Upper lobe of left lung (tissue), 4 donors: ENCODE results near the gene EXD3.

ENCODE experiments used
- EP300 ChIP-seq, 4 donors: sonication (generic); formaldehyde crosslinking; IDR thresholded peaks; one replicate each; pipeline ENCODE4 v1.5.1; 2017; ENCODE audit warnings: antibody characterized with exemption in 4 of 4, control low read depth in 2 of 4
- POLR2AphosphoS5 ChIP-seq, 2 donors: sonication (generic); formaldehyde crosslinking; IDR thresholded peaks; one replicate each; pipeline ENCODE4 v1.5.1; 2017; ENCODE audit warnings: antibody characterized with exemption in 2 of 2
- TF ChIP-seq, protein P1 (sequence below), 6 experiments: fragments of 450-650 bp in 4 of 6; fragments of 200-600 bp in 2 of 6; sonication (generic) in 2 of 6; IDR thresholded peaks; one replicate each; pipeline ENCODE4 v1.5.1; 2016 to 2019; ENCODE audit warnings: antibody characterized with exemption in 6 of 6

DNA sequence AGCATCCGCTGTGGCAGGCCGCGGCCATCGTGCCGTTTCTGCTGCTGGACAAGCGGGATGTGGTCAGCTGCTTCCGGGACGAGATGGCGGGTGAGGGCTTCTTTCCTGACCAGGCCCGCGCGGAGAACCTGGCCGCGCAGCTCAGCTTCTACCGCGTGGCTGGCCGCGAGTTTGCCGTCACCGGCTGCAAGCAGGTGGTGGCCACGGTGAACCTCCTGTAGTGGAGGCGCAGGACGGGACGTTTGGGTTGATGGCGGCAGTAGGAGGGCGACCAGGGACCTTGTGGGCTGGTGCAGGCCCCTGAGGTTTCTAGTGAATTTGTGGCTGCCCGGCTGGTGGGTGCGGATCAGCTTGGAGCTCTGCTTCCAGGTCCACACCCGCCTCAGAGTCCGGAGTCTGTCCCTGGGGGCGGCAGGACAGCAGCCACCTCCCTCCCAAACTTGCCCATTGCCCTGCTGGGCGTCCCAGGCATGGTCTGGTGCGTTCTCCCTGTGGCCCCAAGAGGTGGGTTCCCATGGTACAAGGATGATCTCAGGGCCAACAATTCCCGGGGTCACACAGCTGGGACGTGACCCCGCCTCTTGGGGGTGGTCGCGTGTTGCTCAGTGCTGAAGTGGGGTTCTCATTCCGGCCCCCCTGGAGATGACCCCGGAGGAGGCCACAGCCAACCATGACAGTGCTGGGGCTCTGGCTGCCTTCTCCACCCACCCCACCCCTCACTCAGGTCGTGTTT is 143.1 kb downstream of the EXD3 start:
- TF ChIP-seq, protein P1, sequence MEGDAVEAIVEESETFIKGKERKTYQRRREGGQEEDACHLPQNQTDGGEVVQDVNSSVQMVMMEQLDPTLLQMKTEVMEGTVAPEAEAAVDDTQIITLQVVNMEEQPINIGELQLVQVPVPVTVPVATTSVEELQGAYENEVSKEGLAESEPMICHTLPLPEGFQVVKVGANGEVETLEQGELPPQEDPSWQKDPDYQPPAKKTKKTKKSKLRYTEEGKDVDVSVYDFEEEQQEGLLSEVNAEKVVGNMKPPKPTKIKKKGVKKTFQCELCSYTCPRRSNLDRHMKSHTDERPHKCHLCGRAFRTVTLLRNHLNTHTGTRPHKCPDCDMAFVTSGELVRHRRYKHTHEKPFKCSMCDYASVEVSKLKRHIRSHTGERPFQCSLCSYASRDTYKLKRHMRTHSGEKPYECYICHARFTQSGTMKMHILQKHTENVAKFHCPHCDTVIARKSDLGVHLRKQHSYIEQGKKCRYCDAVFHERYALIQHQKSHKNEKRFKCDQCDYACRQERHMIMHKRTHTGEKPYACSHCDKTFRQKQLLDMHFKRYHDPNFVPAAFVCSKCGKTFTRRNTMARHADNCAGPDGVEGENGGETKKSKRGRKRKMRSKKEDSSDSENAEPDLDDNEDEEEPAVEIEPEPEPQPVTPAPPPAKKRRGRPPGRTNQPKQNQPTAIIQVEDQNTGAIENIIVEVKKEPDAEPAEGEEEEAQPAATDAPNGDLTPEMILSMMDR (IDR thresholded peaks at IDR 0.05), result no peak
- TF ChIP-seq POLR2AphosphoS5 (IDR thresholded peaks at IDR 0.05) (no peak), EP300 (IDR thresholded peaks at IDR 0.05) (no peak)
